OCI-LY1 (cell line): Measurements from ENCODE around the gene BTNL2.

Experiments
- EZH2 ChIP-seq: fragments of 200-600 bp; sonication (generic), shearing (Covaris generic); IDR thresholded peaks from 2 replicates; pipeline ENCODE4 v1.8.0; 2017; ENCODE audit warnings: borderline replicate concordance, mixed run types, mild to moderate bottlenecking, antibody characterized with exemption, low read length, moderate library complexity, mixed read lengths
- TF ChIP-seq, protein P1 (sequence below): fragments of 200-600 bp; sonication (generic), shearing (Covaris generic); IDR thresholded peaks from 2 replicates; pipeline ENCODE4 v1.5.1; 2017; ENCODE audit warnings: mild to moderate bottlenecking, antibody characterized with exemption, low read length, moderate library complexity, mixed read lengths

GRCh38 chr6:32379545-32379944 lies 27.4 kb downstream of the BTNL2 start:
- TF ChIP-seq, protein P1, sequence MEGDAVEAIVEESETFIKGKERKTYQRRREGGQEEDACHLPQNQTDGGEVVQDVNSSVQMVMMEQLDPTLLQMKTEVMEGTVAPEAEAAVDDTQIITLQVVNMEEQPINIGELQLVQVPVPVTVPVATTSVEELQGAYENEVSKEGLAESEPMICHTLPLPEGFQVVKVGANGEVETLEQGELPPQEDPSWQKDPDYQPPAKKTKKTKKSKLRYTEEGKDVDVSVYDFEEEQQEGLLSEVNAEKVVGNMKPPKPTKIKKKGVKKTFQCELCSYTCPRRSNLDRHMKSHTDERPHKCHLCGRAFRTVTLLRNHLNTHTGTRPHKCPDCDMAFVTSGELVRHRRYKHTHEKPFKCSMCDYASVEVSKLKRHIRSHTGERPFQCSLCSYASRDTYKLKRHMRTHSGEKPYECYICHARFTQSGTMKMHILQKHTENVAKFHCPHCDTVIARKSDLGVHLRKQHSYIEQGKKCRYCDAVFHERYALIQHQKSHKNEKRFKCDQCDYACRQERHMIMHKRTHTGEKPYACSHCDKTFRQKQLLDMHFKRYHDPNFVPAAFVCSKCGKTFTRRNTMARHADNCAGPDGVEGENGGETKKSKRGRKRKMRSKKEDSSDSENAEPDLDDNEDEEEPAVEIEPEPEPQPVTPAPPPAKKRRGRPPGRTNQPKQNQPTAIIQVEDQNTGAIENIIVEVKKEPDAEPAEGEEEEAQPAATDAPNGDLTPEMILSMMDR, result no peak
- TF ChIP-seq EZH2, result no peak
